Measurements from ENCODE around the gene RBBP5. TPM values are rescaled to one million over a fixed set of nuclear protein-coding genes. Genes with fewer than 3 reads are reported as not detected.

RBBP5 gene
- total and polyA plus RNA-seq, 2 experiments from 2014 or later: 14.1 to 26.5 TPM

DNA sequence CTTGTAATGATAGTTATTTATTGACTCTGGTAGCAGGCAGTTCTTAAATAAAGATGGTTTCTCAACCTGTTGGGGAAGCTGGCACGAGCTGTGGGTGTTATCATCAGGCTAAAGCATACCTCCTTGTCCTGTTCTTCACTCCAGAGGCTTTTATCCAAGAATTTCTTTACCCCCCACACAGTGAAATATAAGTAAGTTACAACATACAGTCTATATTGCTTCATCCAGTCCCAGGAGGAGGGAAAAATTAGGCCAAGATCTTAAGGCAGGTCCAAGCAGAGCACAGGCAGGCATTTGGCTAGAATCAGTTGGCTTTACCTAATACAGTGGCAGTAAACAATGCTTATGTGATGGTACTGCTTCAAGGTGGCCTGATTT, 43.9 kb downstream of the RBBP5 start:
- Mint-ChIP-seq H3K4me1 (no peaks in the 10 kb centered on the region), H3K27ac (no peak overlapping the region), H3K36me3 (ENCODE audit: low read depth) (no peaks in the 10 kb centered on the region), H3K9me3 (no peaks in the 10 kb centered on the region), H3K27me3 (ENCODE audit: insufficient read depth, low read depth, poor library complexity) (peaks cover 5% of the 10 kb centered on the region), H3K4me3 (no peak overlapping the region)
- Histone ChIP-seq H3K36me3 (ENCODE audit: insufficient read depth) (no peaks in the 10 kb centered on the region), H3K27me3 (ENCODE audit: insufficient read depth) (no peaks in the 10 kb centered on the region), H3F3A (replicated peaks; ENCODE audit: low read depth) (no peaks in the 10 kb centered on the region), H3K4me3 (no peak overlapping the region), H3K79me2 (replicated peaks; ENCODE audit: insufficient read depth) (no peaks in the 10 kb centered on the region), H3K4me1 (ENCODE audit: insufficient read depth) (no peaks in the 10 kb centered on the region), H4K20me1 (replicated peaks; ENCODE audit: insufficient read depth) (no peaks in the 10 kb centered on the region), H3K9me2 (ENCODE audit: insufficient read depth) (no peaks in the 10 kb centered on the region), H3K4me2 (no peak overlapping the region), H2AFZ (no peak overlapping the region), H3K27ac (ENCODE audit: low read depth) (no peak overlapping the region)
- TF ChIP-seq, protein P1, sequence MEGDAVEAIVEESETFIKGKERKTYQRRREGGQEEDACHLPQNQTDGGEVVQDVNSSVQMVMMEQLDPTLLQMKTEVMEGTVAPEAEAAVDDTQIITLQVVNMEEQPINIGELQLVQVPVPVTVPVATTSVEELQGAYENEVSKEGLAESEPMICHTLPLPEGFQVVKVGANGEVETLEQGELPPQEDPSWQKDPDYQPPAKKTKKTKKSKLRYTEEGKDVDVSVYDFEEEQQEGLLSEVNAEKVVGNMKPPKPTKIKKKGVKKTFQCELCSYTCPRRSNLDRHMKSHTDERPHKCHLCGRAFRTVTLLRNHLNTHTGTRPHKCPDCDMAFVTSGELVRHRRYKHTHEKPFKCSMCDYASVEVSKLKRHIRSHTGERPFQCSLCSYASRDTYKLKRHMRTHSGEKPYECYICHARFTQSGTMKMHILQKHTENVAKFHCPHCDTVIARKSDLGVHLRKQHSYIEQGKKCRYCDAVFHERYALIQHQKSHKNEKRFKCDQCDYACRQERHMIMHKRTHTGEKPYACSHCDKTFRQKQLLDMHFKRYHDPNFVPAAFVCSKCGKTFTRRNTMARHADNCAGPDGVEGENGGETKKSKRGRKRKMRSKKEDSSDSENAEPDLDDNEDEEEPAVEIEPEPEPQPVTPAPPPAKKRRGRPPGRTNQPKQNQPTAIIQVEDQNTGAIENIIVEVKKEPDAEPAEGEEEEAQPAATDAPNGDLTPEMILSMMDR (conservative IDR thresholded peaks at IDR 0.05; ENCODE audit: low read depth in 2 of 2): no peak
- no peak for TF ChIP-seq CREB1 (CRISPR knock-in tag; IDR thresholded peaks at IDR 0.05; ENCODE audit: low read depth)
- TF ChIP-seq POLR2AphosphoS5 (IDR thresholded peaks at IDR 0.05; ENCODE audit: low read depth): no peak
- no peak for TF ChIP-seq JUNB (IDR thresholded peaks at IDR 0.05; ENCODE audit: unreplicated experiment)
- TF ChIP-seq EZH2phosphoT487 (IDR thresholded peaks at IDR 0.05; ENCODE audit: unreplicated experiment): no peak
- TF ChIP-seq, protein P2, sequence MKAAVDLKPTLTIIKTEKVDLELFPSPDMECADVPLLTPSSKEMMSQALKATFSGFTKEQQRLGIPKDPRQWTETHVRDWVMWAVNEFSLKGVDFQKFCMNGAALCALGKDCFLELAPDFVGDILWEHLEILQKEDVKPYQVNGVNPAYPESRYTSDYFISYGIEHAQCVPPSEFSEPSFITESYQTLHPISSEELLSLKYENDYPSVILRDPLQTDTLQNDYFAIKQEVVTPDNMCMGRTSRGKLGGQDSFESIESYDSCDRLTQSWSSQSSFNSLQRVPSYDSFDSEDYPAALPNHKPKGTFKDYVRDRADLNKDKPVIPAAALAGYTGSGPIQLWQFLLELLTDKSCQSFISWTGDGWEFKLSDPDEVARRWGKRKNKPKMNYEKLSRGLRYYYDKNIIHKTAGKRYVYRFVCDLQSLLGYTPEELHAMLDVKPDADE (IDR thresholded peaks at IDR 0.05): no peak
- TF ChIP-seq EZH2 (IDR thresholded peaks at IDR 0.05; ENCODE audit: low read depth, unreplicated experiment): no peak
- no peak for TF ChIP-seq ZNF331 (CRISPR knock-in tag; IDR thresholded peaks at IDR 0.05; ENCODE audit: low read depth)
- TF ChIP-seq, protein P3, sequence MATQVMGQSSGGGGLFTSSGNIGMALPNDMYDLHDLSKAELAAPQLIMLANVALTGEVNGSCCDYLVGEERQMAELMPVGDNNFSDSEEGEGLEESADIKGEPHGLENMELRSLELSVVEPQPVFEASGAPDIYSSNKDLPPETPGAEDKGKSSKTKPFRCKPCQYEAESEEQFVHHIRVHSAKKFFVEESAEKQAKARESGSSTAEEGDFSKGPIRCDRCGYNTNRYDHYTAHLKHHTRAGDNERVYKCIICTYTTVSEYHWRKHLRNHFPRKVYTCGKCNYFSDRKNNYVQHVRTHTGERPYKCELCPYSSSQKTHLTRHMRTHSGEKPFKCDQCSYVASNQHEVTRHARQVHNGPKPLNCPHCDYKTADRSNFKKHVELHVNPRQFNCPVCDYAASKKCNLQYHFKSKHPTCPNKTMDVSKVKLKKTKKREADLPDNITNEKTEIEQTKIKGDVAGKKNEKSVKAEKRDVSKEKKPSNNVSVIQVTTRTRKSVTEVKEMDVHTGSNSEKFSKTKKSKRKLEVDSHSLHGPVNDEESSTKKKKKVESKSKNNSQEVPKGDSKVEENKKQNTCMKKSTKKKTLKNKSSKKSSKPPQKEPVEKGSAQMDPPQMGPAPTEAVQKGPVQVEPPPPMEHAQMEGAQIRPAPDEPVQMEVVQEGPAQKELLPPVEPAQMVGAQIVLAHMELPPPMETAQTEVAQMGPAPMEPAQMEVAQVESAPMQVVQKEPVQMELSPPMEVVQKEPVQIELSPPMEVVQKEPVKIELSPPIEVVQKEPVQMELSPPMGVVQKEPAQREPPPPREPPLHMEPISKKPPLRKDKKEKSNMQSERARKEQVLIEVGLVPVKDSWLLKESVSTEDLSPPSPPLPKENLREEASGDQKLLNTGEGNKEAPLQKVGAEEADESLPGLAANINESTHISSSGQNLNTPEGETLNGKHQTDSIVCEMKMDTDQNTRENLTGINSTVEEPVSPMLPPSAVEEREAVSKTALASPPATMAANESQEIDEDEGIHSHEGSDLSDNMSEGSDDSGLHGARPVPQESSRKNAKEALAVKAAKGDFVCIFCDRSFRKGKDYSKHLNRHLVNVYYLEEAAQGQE (IDR thresholded peaks at IDR 0.05; ENCODE audit: unreplicated experiment): no peak
- TF ChIP-seq STAT1 (IDR thresholded peaks at IDR 0.05; ENCODE audit: unreplicated experiment): no peak
- TF ChIP-seq, protein P4, sequence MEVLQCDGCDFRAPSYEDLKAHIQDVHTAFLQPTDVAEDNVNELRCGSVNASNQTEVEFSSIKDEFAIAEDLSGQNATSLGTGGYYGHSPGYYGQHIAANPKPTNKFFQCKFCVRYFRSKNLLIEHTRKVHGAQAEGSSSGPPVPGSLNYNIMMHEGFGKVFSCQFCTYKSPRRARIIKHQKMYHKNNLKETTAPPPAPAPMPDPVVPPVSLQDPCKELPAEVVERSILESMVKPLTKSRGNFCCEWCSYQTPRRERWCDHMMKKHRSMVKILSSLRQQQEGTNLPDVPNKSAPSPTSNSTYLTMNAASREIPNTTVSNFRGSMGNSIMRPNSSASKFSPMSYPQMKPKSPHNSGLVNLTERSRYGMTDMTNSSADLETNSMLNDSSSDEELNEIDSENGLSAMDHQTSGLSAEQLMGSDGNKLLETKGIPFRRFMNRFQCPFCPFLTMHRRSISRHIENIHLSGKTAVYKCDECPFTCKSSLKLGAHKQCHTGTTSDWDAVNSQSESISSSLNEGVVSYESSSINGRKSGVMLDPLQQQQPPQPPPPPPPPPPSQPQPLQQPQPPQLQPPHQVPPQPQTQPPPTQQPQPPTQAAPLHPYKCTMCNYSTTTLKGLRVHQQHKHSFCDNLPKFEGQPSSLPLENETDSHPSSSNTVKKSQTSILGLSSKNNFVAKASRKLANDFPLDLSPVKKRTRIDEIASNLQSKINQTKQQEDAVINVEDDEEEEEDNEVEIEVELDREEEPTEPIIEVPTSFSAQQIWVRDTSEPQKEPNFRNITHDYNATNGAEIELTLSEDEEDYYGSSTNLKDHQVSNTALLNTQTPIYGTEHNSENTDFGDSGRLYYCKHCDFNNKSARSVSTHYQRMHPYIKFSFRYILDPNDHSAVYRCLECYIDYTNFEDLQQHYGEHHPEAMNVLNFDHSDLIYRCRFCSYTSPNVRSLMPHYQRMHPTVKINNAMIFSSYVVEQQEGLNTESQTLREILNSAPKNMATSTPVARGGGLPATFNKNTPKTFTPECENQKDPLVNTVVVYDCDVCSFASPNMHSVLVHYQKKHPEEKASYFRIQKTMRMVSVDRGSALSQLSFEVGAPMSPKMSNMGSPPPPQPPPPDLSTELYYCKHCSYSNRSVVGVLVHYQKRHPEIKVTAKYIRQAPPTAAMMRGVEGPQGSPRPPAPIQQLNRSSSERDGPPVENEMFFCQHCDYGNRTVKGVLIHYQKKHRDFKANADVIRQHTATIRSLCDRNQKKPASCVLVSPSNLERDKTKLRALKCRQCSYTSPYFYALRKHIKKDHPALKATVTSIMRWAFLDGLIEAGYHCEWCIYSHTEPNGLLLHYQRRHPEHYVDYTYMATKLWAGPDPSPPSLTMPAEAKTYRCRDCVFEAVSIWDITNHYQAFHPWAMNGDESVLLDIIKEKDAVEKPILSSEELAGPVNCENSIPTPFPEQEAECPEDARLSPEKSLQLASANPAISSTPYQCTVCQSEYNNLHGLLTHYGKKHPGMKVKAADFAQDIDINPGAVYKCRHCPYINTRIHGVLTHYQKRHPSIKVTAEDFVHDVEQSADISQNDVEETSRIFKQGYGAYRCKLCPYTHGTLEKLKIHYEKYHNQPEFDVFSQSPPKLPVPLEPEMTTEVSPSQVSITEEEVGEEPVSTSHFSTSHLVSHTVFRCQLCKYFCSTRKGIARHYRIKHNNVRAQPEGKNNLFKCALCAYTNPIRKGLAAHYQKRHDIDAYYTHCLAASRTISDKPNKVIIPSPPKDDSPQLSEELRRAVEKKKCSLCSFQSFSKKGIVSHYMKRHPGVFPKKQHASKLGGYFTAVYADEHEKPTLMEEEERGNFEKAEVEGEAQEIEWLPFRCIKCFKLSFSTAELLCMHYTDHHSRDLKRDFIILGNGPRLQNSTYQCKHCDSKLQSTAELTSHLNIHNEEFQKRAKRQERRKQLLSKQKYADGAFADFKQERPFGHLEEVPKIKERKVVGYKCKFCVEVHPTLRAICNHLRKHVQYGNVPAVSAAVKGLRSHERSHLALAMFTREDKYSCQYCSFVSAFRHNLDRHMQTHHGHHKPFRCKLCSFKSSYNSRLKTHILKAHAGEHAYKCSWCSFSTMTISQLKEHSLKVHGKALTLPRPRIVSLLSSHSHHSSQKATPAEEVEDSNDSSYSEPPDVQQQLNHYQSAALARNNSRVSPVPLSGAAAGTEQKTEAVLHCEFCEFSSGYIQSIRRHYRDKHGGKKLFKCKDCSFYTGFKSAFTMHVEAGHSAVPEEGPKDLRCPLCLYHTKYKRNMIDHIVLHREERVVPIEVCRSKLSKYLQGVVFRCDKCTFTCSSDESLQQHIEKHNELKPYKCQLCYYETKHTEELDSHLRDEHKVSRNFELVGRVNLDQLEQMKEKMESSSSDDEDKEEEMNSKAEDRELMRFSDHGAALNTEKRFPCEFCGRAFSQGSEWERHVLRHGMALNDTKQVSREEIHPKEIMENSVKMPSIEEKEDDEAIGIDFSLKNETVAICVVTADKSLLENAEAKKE (CRISPR knock-in tag; IDR thresholded peaks at IDR 0.05): no peak
- TF ChIP-seq ZNF114 (CRISPR knock-in tag; IDR thresholded peaks at IDR 0.05): no peak
- no peak for TF ChIP-seq NANOG (IDR thresholded peaks at IDR 0.05; ENCODE audit: borderline replicate concordance)
- DNase-seq (ENCODE audit: low spot score) (no peak), ATAC-seq (no peak)
